Trophoblast cell (in vitro differentiated cells and primary cell): ENCODE data around the gene VHLL. TPM values are rescaled to one million over a fixed set of nuclear protein-coding genes. Genes with fewer than 3 reads are reported as not detected.
"Not testable (repeated sequence)": the region's sequence is repeated elsewhere in the genome, so short reads cannot be mapped to it uniquely, and the experiment has no call there.

Source experiments
- DNase-seq, 2 donors: peaks; one replicate each; pipeline ENCODE4 v3.0.0-alpha.2; 2016
- H2AFZ ChIP-seq: 2 replicates; pipeline ENCODE4 v1.6.1; 2013; ENCODE audit warnings: low read length, moderate library complexity, mild to moderate bottlenecking; ENCODE audit not compliant: insufficient read depth, poor library complexity
- H2AK5ac ChIP-seq: 2 replicates; pipeline ENCODE4 v1.6.1; 2013; ENCODE audit warnings: mild to moderate bottlenecking, low read length
- H2BK120ac ChIP-seq: 2 replicates; pipeline ENCODE4 v1.6.1; 2013; ENCODE audit warnings: low read length, mild to moderate bottlenecking, moderate library complexity; ENCODE audit not compliant: insufficient read depth, poor library complexity
- H2BK12ac ChIP-seq: 2 replicates; pipeline ENCODE4 v1.6.1; 2013; ENCODE audit warnings: mild to moderate bottlenecking, low read length, moderate library complexity
- H2BK5ac ChIP-seq: 2 replicates; pipeline ENCODE4 v1.6.1; 2013; ENCODE audit warnings: low read length, low read depth, moderate library complexity, mild to moderate bottlenecking; ENCODE audit not compliant: poor library complexity
- H3K14ac ChIP-seq: 2 replicates; pipeline ENCODE4 v1.6.1; 2013; ENCODE audit warnings: mild to moderate bottlenecking, low read length
- H3K18ac ChIP-seq: 2 replicates; pipeline ENCODE4 v1.6.1; 2013; ENCODE audit warnings: mild to moderate bottlenecking, low read length
- H3K23ac ChIP-seq: 2 replicates; pipeline ENCODE4 v1.6.1; 2013; ENCODE audit warnings: low read length
- H3K27ac ChIP-seq: 2 replicates; pipeline ENCODE4 v1.5.1; 2013; ENCODE audit warnings: low read depth, mild to moderate bottlenecking, inconsistent platforms, low read length, moderate library complexity
- H3K27me3 ChIP-seq: 2 replicates; pipeline ENCODE4 v1.6.1; 2013; ENCODE audit warnings: inconsistent platforms, mild to moderate bottlenecking, low read length, moderate library complexity; ENCODE audit not compliant: insufficient read depth
- H3K36me3 ChIP-seq, 2 experiments: 1 replicate in 1 of 2; 2 replicates in 1 of 2; pipeline ENCODE4 v1.6.1; 2013; ENCODE audit warnings: low read length in 2 of 2, mild to moderate bottlenecking in 2 of 2, moderate library complexity in 1 of 2; ENCODE audit not compliant: insufficient read depth in 2 of 2, control insufficient read depth in 1 of 2
- H3K4ac ChIP-seq: 2 replicates; pipeline ENCODE4 v1.6.1; 2013; ENCODE audit warnings: low read depth, mild to moderate bottlenecking, low read length, moderate library complexity
- H3K4me1 ChIP-seq, 2 experiments: 1 replicate in 1 of 2; 2 replicates in 1 of 2; pipeline ENCODE4 v1.6.1; 2013; ENCODE audit warnings: low read length in 2 of 2, mild to moderate bottlenecking in 2 of 2, moderate library complexity in 1 of 2; ENCODE audit not compliant: insufficient read depth in 2 of 2, control insufficient read depth in 1 of 2
- H3K4me2 ChIP-seq: 2 replicates; pipeline ENCODE4 v1.6.1; 2013; ENCODE audit warnings: inconsistent platforms, mild to moderate bottlenecking, low read length, moderate library complexity
- H3K4me3 ChIP-seq: 2 replicates; pipeline ENCODE4 v1.5.1; 2013; ENCODE audit warnings: mild to moderate bottlenecking, low read depth, low read length, inconsistent platforms
- H3K79me1 ChIP-seq: one replicate; pipeline ENCODE4 v1.6.1; 2013; ENCODE audit warnings: low read length
- H3K79me2 ChIP-seq: 2 replicates; pipeline ENCODE4 v1.6.1; 2013; ENCODE audit warnings: low read length, mild to moderate bottlenecking; ENCODE audit not compliant: control insufficient read depth, insufficient read depth, poor library complexity
- H3K9ac ChIP-seq: 2 replicates; pipeline ENCODE4 v1.6.1; 2013; ENCODE audit warnings: mild to moderate bottlenecking, low read length
- H3K9me3 ChIP-seq: 2 replicates; pipeline ENCODE4 v1.6.1; 2013; ENCODE audit warnings: low read depth, mild to moderate bottlenecking, control low read depth, inconsistent platforms, low read length; ENCODE audit not compliant: insufficient read depth
- H4K12ac ChIP-seq: 2 replicates; pipeline ENCODE4 v1.6.1; 2013; ENCODE audit warnings: low read depth, mild to moderate bottlenecking, low read length, moderate library complexity
- H4K8ac ChIP-seq: 2 replicates; pipeline ENCODE4 v1.6.1; 2013; ENCODE audit warnings: low read depth, mild to moderate bottlenecking, low read length, moderate library complexity
- H4K91ac ChIP-seq: one replicate; pipeline ENCODE4 v1.6.1; 2013; ENCODE audit warnings: low read depth, mild to moderate bottlenecking, low read length, moderate library complexity
- WGBS: extraction: QIAGEN DNeasy Blood & Tissue Kit; methylation state at CpG from one replicate; pipeline ENCODE4 v1.1.7; 2013; ENCODE audit warnings: missing lambda C conversion rate; ENCODE audit not compliant: insufficient read length, insufficient coverage; ENCODE audit errors: extremely low coverage; 5-methylcytosine and 5-hydroxymethylcytosine counted together
- polyA plus RNA-seq: library from polyadenylated mRNA; stranded (reverse); fragments of 200-250 nt; gene quantifications from 2 replicates; pipeline ENCODE4 v1.2.3, GENCODE V29; 2013

VHLL gene
- not detected in 2 replicates for polyA plus RNA-seq

GRCh38 chr1:156298852-156299357, at the start of gene VHLL:
VHLL (minus strand) TSS chr1:156299307; CDS start chr1:156299189, 118 bp downstream.
- H2AK5ac ChIP-seq = no peak within 1 kb of the TSS
- H2AFZ ChIP-seq = no peak within 1 kb of the TSS
- H3K23ac ChIP-seq = no peak within 1 kb of the TSS
- H2BK12ac ChIP-seq = no peak within 1 kb of the TSS
- no peaks in the 10 kb centered on the region for H3K27me3 ChIP-seq
- peaks cover 4 to 5% of the 10 kb centered on the region in 2 experiments for H3K36me3 ChIP-seq
- no peak within 1 kb of the TSS for H2BK5ac ChIP-seq
- H3K27ac ChIP-seq = no peak within 1 kb of the TSS
- H3K9me3 ChIP-seq = no peaks in the 10 kb centered on the region
- WGBS = no CpG with 5 or more reads among the region's 19 CpGs
- no peak within 1 kb of the TSS for H3K4me2 ChIP-seq
- H3K4me3 ChIP-seq = no peak within 1 kb of the TSS
- no peak within 1 kb of the TSS for H3K4ac ChIP-seq
- no peak within 1 kb of the TSS for H4K12ac ChIP-seq
- peaks cover 5% of the 10 kb centered on the region for H3K79me2 ChIP-seq
- no peak within 1 kb of the TSS for H3K9ac ChIP-seq
- H3K79me1 ChIP-seq = peaks cover 3% of the 10 kb centered on the region
- H2BK120ac ChIP-seq = no peak within 1 kb of the TSS
- H3K18ac ChIP-seq = no peak within 1 kb of the TSS
- peaks cover 6 to 7% of the 10 kb centered on the region in 2 experiments for H3K4me1 ChIP-seq
- no peak for DNase-seq
- H4K91ac ChIP-seq = no peak within 1 kb of the TSS
- no peak within 1 kb of the TSS for H4K8ac ChIP-seq
- no peak within 1 kb of the TSS for H3K14ac ChIP-seq

- H2BK12ac ChIP-seq = no peak overlapping the region
- H4K8ac ChIP-seq = no peak overlapping the region
- WGBS = no CpG with 5 or more reads among the region's 4 CpGs
- no peak overlapping the region for H2BK120ac ChIP-seq
- H3K4me1 ChIP-seq = peaks cover 0 to 2% of the 10 kb centered on the region in 2 experiments
- no peak overlapping the region for H3K4ac ChIP-seq
- no peak overlapping the region for H2AK5ac ChIP-seq
- H3K79me1 ChIP-seq = no peaks in the 10 kb centered on the region
- no peak overlapping the region for H3K4me3 ChIP-seq
- DNase-seq = no peak
- H3K9ac ChIP-seq = no peak overlapping the region
- H3K4me2 ChIP-seq = no peak overlapping the region
- no peak overlapping the region for H4K91ac ChIP-seq
- no peaks in the 10 kb centered on the region for H3K27me3 ChIP-seq
- H3K18ac ChIP-seq = no peak overlapping the region
- H3K14ac ChIP-seq = no peak overlapping the region
- H3K79me2 ChIP-seq = no peaks in the 10 kb centered on the region
- H3K9me3 ChIP-seq = no peaks in the 10 kb centered on the region
- H3K23ac ChIP-seq = no peak overlapping the region
- no peak overlapping the region for H2AFZ ChIP-seq
- no peak overlapping the region for H2BK5ac ChIP-seq
- no peak overlapping the region for H4K12ac ChIP-seq
- H3K27ac ChIP-seq = no peak overlapping the region
- no peaks in the 10 kb centered on the region for H3K36me3 ChIP-seq
These were observed 48.2 kb upstream of the VHLL start for GRCh38 chr1:156347331-156347730.

- Histone ChIP-seq H3K79me2 (no peaks in the 10 kb centered on the region), H3K27ac (no peak overlapping the region), H4K8ac (no peak overlapping the region), H2BK5ac (no peak overlapping the region), H3K36me3 (no peaks in the 10 kb centered on the region), H3K4ac (no peak overlapping the region), H3K9ac (no peak overlapping the region), H3K79me1 (no peaks in the 10 kb centered on the region), H4K91ac (no peak overlapping the region), H3K23ac (no peak overlapping the region), H3K18ac (no peak overlapping the region), H3K4me1 (peaks cover 0 to 2% of the 10 kb centered on the region in 2 experiments), H2BK120ac (no peak overlapping the region), H3K9me3 (no peaks in the 10 kb centered on the region), H3K4me2 (no peak overlapping the region), H2AFZ (no peak overlapping the region), H3K14ac (no peak overlapping the region), H3K27me3 (no peaks in the 10 kb centered on the region), H4K12ac (no peak overlapping the region), H2BK12ac (no peak overlapping the region), H2AK5ac (no peak overlapping the region), H3K4me3 (no peak overlapping the region)
- WGBS = no CpG with 5 or more reads among the region's 2 CpGs
- DNase-seq = peak in 1 of 2 donors; percentile 47
These were observed 47.5 kb upstream of the VHLL start for GRCh38 chr1:156346636-156347035.

GRCh38 chr1:156346035-156346434, 46.9 kb upstream of the VHLL start:
- H3K9ac ChIP-seq, H3K4ac ChIP-seq, H3K18ac ChIP-seq, H2BK12ac ChIP-seq, H3K27ac ChIP-seq, H2AFZ ChIP-seq, H3K79me1 ChIP-seq, H4K91ac ChIP-seq, H3K27me3 ChIP-seq, H3K4me3 ChIP-seq, H2BK120ac ChIP-seq, H3K9me3 ChIP-seq, H4K8ac ChIP-seq, H2AK5ac ChIP-seq, H3K4me2 ChIP-seq, H2BK5ac ChIP-seq, H3K23ac ChIP-seq, H3K4me1 ChIP-seq, H3K79me2 ChIP-seq, DNase-seq, H3K36me3 ChIP-seq, H3K14ac ChIP-seq: not testable (repeated sequence)
- WGBS = no CpG with 5 or more reads among the region's 2 CpGs
- peak overlapping the region; percentile 24 for H4K12ac ChIP-seq
